Glomerular visceral epithelial cell (primary cell): ENCODE measurements around the gene FIBCD1.

Source experiments
- DNase-seq: peaks from one replicate; pipeline ENCODE4 v3.0.0-alpha.2; 2016; ENCODE audit errors: extremely low spot score

The FIBCD1 gene, protein sequence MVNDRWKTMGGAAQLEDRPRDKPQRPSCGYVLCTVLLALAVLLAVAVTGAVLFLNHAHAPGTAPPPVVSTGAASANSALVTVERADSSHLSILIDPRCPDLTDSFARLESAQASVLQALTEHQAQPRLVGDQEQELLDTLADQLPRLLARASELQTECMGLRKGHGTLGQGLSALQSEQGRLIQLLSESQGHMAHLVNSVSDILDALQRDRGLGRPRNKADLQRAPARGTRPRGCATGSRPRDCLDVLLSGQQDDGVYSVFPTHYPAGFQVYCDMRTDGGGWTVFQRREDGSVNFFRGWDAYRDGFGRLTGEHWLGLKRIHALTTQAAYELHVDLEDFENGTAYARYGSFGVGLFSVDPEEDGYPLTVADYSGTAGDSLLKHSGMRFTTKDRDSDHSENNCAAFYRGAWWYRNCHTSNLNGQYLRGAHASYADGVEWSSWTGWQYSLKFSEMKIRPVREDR

DNA sequence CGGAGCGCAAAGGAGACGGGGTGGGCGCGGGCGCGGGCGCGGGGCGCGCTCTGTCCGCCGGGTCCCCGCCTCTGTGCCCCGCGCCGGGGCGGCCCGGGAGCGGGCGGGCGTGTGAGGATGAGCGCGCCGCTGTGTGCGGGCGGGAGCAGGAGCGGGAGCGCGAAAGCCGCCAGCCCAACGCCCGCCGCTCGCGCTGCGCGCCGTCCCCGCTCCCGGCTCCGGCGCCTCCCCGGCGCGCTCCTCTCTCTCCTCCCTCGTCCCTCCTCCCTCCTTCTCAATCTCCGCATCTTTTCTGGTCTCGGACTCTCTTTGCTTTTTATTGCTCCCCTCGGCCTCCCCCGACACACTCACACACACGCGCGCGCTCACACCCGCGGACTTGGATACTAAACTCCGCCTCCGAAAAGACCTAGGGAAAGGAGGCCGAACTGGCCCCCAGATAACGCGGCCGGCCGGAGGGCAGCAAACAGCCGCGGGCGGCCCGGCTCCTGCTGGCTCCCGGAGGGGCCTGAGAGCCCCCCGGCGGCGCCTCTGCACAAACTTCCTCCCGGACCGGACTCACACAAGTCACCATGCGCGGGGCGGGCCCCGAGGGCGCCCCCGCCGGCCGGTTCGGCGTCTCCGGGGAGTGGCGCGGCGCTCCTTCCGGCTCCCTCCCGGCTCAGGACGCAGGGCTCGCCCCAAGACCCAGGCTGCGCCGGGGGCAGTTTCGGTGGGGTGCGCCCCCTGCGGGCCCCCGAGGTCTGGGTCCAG is at the start of gene FIBCD1:
TSS of gene FIBCD1 (minus strand) at position 596 of the 753 bp plus-strand sequence. CDS start 640 bp downstream, outside the sequence.
- peak; percentile 54 for DNase-seq

DNA sequence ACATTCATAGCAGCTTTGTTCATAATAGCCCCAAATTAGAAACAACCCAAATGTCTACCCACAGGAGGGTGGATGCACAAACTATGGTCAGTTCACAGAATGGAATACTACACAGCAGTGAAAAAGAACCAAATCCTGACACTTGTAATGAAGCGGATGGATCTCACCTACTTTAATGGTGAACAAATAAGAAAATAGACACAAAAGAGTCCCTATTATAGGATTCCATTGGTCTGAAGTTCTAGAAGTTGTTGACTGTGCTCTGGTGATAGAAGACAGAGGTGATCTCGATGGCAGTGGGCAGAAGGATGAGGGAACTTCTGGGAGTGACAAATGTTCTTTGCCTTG is 49.3 kb upstream of the FIBCD1 start:
- DNase-seq, result no peak

DNA sequence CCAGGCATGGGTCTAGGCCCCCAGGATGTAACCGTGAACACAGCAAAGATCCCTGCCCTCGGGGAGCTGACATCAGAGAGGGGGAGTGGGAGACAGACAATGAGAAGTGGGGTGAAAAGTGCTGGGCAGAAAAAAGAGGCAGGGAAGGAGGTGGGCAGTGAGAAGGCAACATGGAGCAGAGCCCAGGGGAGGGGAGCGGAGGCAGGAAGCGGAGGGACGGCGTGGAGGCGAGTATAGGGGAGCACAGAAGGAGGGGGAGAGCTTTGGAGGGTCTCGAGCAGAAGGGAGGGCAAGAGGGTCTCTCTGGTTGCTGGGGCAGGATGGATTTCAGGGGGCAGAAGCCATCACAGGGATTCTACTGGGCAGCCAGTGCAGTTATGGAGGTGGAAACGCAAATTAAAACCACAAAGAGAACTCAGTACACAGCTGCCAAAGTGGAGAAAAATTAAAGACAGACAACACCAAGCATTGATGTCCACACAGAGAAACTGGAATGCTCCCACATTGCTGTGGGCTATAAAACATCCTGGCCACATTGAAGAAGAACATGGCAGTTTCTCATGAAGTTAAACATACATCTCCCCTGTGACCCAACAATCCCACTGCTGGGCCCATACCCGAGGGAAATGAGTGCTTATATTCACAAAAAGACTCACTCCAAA is 48.8 kb upstream of the FIBCD1 start:
- DNase-seq, result no peak

DNA sequence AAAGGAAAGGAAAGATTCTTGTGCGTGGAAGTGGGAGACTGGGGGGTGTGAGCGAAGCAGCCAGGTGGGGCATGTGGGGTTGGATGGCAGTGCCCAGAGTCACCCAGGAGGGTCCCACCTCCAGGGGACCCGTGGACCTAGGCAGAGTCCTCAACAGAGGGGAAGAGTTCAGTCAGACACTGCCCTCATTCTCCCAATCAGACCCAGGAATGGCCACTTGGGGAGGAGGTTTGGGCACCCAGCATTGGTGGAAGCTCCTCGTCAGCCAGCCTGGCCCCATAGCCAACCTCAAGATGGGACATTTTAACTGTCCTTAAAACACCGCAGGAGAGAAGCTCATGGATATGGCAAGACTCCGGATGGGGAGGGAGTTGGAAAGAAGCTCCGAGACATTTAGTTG is 48.0 kb upstream of the FIBCD1 start:
- no peak for DNase-seq

DNA sequence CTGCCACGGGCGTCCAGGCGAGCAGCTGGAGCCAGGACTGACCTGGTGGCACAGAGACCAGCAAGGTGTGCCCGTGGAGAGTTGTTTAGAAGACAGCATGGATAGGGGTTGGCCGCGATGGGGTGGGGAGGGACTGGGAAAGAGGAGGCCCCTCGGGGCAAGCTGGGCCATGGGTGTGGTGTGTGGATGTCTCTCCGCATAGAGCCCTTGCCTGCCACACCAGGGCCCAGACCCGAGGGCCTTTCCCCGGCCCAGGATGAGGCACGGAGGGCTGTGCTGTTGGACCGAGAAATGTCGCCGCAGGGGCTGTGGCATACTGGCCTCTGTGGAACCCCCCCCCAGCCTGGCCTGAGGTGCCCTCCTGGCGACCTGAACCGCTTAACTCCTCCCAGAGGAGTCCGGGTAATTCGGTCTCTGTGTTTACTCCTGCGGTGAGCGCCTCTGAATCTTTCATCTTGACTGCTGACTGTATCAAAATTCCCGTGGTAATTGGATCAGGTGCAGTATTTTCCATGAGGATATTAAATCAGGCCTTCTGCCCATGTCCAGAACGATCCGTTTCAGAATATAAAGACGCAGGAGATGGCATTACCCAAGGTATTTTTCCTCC is 47.4 kb upstream of the FIBCD1 start:
- DNase-seq, result no peak

DNA sequence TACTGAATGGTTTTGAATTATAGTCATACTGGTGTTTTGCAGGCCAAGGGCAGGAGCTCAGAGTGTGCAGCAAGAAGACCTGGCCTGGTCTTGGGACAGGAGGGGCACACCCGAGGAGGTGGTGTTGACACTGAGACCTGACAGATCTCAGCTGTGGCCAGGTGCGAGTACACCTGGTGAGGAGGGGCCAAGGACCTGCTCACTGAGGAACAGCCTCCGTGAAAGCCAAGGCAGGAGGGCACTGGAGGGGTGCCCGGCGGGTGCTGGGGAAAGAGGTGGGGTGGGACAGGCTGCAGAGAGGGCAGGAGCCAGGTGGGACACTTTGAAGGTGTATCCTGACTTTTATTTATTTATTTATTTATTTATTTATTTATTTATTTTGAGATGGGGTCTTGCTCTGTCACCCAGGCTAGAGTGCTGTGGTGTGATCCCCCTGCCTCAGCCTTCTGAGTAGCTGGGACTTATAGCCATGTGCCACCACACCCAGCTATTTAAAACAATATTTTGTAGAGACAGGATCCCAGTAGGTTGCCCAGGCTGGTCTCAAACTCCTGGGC is 46.6 kb upstream of the FIBCD1 start:
- no peak for DNase-seq

DNA sequence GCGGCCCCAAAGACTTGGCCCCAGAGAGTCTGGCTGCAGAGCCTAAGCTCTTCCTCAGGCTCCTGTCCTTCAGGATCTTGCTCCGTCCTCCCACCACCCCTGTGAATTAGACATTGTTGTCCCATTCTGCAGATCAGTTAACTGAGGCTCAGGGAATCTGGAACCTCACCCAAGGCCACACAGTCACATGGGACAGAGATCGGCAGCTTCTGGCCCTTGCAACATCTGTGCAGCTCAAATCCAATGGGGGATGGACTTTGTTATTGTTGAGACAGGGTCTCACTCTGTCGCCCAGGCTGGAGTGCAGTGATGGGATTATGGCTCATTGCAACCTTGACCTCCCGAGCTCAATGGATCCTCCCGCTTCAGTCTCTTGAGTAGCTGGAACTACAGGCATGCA is 46.0 kb upstream of the FIBCD1 start:
- DNase-seq, result no peak

DNA sequence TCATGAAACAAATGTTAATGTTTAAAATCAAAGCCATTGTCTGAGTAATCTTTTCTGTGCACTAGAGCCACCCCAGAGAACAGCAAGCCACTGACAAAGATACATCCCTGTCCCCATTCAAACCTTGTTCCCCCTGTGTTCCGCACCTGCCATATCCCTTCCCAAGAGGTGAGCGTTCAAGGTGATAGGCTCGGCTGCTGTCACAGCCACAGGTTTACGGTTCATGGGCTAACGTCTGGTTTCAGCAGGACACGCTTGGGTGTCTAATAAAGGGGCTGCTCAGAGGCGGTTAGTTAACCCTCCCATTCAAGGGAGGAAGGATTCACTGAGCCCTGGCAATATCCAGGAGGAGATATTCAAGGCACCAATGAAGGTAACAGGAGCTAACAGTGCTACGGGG is 45.5 kb upstream of the FIBCD1 start:
- DNase-seq, result no peak

DNA sequence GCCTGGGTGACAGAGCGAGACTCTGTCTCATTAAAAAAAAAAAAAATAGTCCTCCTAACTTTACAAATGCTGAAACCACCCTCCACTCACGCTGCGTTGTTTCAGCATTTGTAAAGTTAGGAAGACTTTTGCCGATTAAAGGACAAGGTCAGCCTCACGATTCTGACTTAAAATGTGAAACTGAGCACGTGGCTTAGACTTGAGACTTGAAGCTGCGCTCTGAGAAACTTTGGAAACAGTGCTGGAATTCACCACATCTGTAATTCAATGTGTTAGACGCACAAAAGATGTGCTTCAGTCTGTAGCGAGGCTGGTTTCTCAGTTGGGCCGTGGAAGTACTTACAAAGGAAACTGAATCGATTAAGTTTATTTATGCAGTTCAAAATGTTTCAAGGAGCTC is 44.9 kb upstream of the FIBCD1 start:
- DNase-seq, result no peak

DNA sequence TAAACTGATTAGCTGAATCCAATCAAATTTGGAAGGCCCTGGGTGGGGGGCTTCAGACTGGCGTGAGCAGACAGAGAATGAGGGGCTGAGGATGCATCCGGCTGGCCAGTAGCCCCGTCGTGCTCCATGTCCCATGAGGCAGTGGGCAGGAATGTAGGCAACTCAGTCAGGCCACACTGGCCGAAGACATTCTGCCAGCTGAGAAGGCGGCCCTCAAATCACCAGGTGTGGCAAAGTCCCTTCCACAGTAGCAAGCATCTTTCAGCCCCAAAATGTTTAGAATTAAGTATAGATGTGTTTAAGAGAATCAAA is 44.3 kb upstream of the FIBCD1 start:
- DNase-seq, result no peak

DNA sequence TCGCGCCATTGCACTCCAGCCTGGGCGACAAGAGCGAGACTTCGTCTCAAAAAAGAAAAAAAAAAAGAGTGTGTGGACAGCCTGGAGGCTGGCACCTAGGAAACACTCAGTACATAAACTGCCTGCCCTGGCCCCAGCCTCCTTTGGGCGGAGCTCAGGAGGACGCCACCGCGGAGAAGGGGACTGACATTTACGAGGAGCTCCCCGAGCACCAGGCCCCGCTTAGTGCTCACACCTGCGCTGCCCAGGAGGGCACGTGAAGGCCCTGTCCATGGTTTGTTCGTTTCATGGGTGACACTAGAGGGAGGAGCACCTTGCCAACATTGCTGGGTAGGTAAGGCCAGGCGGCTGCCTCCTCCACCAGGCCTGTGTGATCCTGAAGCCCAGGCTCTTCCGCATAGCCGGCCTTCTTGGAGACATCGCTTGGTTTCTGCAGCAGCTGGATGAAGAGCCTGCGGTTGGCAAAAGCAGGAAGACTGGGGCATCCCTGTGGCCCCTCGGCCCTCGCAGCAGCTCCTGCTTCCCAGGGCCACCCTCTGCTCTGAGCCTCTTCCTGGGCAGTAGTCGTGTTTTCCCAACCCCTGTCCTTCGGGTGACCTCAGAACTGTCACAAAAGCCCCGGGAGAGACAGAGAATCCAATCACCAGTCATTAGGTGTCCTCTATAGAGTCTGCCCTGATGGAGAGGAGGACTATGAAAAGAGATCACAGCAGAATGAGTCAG is 43.8 kb upstream of the FIBCD1 start:
- no peak for DNase-seq

DNA sequence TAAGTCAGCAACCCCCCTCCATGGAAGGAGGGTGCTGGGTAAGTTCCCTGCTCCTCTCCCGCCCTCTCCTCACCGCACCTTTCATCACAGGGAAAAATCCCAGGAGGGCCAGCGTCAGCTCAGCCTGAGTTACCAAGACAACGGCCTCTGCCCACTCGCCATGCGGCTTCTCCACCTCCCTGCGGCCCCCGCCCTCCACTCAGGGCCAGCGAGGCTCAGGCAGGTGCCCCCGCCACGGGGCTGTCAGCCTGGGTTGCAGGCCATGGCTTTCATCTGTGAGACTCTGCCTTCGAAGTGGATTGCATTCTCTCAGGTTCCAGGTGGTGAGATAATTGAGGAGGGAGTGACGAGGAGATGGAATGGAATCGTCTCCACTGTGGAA is 42.7 kb upstream of the FIBCD1 start:
- no peak for DNase-seq

DNA sequence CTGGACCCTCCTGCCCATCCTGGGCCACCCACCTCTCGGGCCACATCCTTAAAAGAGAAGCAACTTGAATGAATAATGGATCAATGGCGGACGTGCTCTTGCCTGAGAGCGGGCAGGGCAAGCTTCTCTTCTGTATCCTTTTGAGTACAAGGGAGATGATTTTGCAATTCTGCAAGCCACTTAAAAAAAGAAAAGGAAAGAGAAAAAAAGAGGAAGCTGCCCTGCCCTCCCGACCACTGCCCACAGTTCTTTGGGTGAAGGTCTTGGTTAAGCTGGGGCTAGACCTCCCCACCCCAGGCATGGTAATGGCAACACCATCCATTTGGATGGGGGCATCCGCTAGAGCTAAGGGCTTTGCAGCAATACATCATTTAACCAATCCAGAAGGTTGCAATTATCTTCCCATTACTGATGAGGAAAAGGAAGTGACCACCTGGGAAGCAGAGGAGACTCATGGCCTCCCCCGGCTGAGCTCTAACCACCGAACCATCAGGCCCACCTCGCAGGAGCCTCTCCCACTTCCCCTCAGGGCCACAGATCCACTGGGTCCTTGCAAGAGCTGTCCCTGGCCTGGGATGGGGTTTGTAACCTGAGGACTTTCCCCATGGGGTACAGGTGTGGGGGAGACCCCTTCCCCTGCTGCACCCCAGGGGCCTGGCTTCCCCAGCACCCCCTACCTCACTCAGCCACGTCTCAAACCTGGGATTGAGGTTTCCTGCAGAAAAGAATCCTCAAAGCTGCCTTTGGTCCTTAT is 42.1 kb upstream of the FIBCD1 start:
- no peak for DNase-seq

DNA sequence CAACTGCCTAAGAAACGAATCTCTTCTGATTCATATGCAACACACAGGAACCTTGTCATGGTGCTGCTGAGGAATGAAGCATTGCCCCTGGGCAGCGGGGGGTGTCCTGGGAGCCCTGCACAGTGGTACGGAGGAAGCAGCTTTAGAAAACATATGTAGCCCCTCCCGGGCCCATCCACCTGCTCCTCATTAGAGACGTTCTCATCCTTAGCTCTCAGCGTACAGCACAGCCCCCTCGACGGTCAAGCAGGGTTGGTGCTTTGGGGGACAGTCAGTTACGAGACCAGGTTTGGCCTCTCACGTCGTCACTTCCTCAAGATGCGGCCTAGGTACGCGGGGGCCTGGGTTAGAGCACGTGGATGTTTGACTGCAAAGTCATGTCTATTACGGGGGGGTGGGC is 41.5 kb upstream of the FIBCD1 start:
- no peak for DNase-seq

DNA sequence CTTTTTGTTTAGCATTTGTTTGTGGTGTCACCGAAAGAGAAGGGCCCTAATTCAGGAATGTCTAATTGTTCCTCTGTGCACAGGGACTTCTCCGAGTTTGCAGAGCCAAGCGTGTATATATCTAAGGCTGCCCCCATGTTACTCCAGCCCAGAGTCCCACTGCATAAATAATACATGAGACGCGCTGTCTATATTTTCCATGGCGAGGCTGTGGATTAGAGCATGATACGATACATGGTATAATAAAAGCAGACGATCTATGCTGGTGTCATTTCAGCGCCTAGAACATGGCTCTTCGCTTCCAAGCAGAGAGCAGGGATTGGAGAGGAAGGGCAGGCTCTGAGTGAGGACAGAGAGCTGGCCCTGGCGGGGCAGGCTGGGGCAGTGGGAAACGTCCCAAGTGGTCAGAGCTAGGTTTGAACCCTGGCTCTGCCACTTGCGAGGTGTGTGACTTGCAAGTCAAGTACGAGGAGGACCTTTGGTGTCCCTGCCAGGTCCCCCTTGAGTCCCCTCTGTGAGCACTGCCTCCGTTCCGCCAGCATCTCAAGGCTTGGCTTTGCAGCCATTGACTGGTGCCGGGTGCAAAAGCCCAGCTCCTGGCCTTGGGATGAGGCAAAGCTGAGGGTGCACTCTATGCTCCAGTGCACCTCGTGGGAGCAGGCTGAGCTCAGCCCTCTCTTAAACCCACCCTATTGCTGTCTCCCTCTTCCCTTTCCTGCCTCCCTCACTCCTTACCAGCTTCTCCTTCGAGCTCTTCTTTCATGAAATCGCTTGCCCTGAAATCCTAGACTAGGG is 40.7 kb upstream of the FIBCD1 start:
- no peak for DNase-seq

DNA sequence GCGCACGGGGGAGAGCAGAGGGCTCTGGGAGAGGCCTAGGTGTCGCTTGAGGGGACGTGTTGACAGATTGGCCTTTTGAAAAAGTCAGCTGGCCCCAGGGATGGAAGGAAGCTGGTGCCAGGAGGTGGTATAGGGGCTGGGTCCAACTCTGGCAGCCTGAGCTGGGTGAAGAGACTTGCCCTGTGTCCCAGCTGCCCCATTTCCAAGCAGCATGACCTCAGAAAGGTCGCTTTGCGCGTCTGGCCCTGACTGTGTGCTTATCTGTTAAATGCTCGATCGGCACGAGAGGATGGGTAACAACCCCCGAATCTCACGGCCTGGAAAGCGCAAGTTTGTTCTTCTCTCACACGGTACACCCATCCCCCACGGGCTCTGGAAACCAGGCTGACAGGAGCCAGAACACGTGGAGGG is 38.8 kb upstream of the FIBCD1 start:
- no peak for DNase-seq

DNA sequence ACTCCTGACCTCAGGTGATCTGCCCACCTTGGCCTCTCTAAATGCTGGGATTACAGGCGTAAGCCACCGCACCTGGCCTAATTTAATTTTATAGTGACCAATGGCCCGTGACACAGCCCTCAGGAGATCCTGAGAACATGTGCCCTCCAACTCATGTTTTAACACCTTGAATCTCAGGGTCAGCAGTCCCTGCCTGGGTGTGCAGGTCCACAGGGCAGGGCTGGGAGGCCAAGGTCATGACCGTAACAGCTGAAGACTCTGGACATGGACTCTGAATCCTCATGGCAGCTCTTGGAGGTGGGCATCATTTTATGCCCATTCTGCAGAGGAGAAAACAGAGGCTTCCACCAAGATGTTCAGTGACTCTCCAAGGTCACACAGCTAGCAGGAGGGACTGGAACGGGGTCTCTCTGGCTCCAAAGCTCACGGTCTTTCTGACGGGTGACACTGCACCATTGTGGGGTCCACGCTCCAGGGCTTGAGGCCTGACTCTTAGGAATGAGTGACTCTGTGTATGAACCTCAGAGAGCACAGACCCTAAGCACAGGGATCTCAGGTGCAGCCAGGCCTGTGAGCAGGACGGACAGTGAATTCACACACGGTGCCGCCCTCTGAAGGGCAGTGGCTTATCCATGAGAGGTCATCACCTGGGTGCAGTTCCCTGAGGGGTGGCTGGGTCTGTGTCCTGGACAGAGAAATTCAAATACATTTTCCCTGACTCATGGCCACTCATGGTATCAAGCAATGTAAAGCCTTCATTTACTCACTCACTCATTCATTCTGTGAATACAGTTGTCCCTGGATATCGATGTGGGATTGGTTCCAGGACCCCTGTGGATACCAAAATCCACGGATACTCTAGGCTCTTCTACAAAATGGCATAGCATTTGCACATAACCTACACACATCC is 37.1 kb upstream of the FIBCD1 start:
- no peak for DNase-seq

DNA sequence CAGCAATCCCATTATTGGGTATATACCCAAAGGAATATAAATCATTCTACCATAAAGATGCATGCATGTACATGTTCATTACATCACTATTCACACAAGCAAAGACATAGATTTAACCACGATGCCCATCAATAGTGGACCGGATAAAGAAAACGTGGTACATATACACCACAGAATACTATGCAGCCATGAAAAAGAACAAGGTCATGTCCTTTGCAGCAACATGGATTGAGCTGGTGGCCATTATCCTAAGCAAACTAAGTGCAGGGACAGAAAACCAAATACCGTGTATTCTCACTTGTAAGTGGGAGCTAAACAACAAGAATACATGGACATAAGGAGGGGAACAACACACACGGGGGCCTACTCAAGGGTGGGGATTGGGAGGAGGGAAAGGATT is 36.1 kb upstream of the FIBCD1 start:
- no peak for DNase-seq

DNA sequence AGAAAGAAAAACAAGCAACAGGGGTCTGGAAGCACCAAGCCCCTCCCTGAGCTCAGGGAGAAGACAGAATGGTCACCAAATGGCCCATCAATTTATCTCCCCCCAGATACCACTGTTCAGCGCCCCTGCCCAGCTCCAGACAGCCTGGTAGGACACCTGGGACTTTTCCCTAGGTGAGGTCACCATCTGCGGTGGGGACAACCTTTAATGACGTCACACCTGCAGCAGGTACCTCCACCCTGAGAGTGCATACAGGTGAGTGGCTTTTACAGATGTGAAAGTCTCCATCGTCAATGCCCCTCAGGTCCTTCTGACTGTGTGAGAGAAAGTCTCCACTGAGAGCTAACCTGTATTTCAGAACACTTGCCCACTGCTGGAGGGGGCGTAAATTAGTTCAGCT is 35.6 kb upstream of the FIBCD1 start:
- no peak for DNase-seq
